ENCODE results near the gene NCKAP5L.

GRCh38 chr12:49784756-49785409 lies 43.3 kb downstream of the NCKAP5L start:
- TF ChIP-seq CTCF (IDR thresholded peaks at IDR 0.05) (no peak), POLR2A (IDR thresholded peaks at IDR 0.05) (no peak)

Data from tibial nerve (tissue), 3 donors.